GM12878 (cell line): ENCODE results near the gene DGKB. TPM values are rescaled to one million over a fixed set of nuclear protein-coding genes. Genes with fewer than 3 reads are reported as not detected.

ENCODE experiments used
- ATAC-seq: fragments of 200-7000 bp; cut with Tn5 transposase; 3 replicates; pipeline ENCODE4 v1.9.1; 2020; ENCODE audit warnings: mild to moderate bottlenecking, moderate library complexity
- BruUV-seq: library from RNA; stranded (reverse); fragments of 400-500 nt; replicated peaks from 2 replicates; lab custom pipeline; 2021; lab: Mats Ljungman, UMichigan
- CTCF ChIA-PET: fragments of 300-600 bp; sonication (Branson Sonifier 250); formaldehyde crosslinking; extraction: SDS; loops from one replicate; lab custom pipeline; 2021; ENCODE audit warnings: inconsistent platforms; lab: Yijun Ruan, JAX
- POLR2A ChIA-PET: fragments of 350-600 bp; formaldehyde crosslinking; extraction: SDS; loops from one replicate; lab custom pipeline; 2021; ENCODE audit warnings: inconsistent platforms; lab: Charles Lee
- RAD21 ChIA-PET: fragments of 300-600 bp; sonication (Branson Sonifier 250); formaldehyde crosslinking; loops from one replicate; lab custom pipeline; 2023; ENCODE audit warnings: antibody characterized with exemption; ENCODE audit not compliant: unreplicated experiment; lab: Charles Lee
- SMC1A ChIA-PET: fragments of 300-600 bp; sonication (Branson Sonifier 250); formaldehyde crosslinking; loops from one replicate; lab custom pipeline; 2023; ENCODE audit not compliant: unreplicated experiment, uncharacterized antibody; lab: Charles Lee
- DNase-seq: peaks from one replicate; pipeline ENCODE4 v3.0.0-alpha.2; 2011; ENCODE audit warnings: low read depth, low spot score
- FAIRE-seq: peaks from 3 replicates; lab custom pipeline; 2011; peaks lifted over from hg19 to GRCh38; lab: Jason Lieb, UNC
- H2AFZ ChIP-seq: 2 replicates; pipeline ENCODE4 v1.6.0; 2011; ENCODE audit warnings: low read depth, low read length, control low read depth; ENCODE audit not compliant: control insufficient read depth
- H3K27ac ChIP-seq: 2 replicates; pipeline ENCODE4 v1.5.1; 2011; ENCODE audit warnings: control low read depth; ENCODE audit not compliant: control insufficient read depth, insufficient read depth
- H3K27me3 ChIP-seq, 2 experiments: replicated peaks in 1 of 2; 2 replicates each; pipeline versions ENCODE4 v1.6.0 to v1.6.1; 2011; ENCODE audit warnings: low read length in 1 of 2; ENCODE audit not compliant: control insufficient read depth in 2 of 2, insufficient read depth in 2 of 2
- H3K36me3 ChIP-seq, 2 experiments: 2 replicates each; pipeline ENCODE4 v1.5.1; 2011; ENCODE audit warnings: low read length in 1 of 2; ENCODE audit not compliant: control insufficient read depth in 2 of 2, insufficient read depth in 2 of 2
- H3K4me1 ChIP-seq: 2 replicates; pipeline ENCODE4 v1.6.1; 2011; ENCODE audit warnings: mild to moderate bottlenecking, low read length, moderate library complexity, mixed read lengths; ENCODE audit not compliant: control insufficient read depth, insufficient read depth
- H3K4me2 ChIP-seq: 2 replicates; pipeline ENCODE4 v1.6.0; 2011; ENCODE audit warnings: control low read depth; ENCODE audit not compliant: control insufficient read depth, insufficient read depth
- H3K4me3 ChIP-seq: fragments of 200-600 bp; sonication (generic); 2 replicates; pipeline ENCODE4 v1.5.1; 2016
- H3K79me2 ChIP-seq: 2 replicates; pipeline ENCODE4 v1.6.0; 2011; ENCODE audit warnings: low read length; ENCODE audit not compliant: control insufficient read depth, insufficient read depth
- H3K9ac ChIP-seq: 2 replicates; pipeline ENCODE4 v1.8.0; 2011; ENCODE audit warnings: low read length, control low read depth, mixed read lengths; ENCODE audit not compliant: control insufficient read depth, insufficient read depth
- H3K9me3 ChIP-seq: replicated peaks from 3 replicates; pipeline ENCODE4 v1.5.1; 2011; ENCODE audit warnings: mild to moderate bottlenecking, low read length; ENCODE audit not compliant: control insufficient read depth, insufficient read depth
- H4K20me1 ChIP-seq: 2 replicates; pipeline ENCODE4 v1.6.0; 2011; ENCODE audit not compliant: control insufficient read depth, insufficient read depth
- FOXM1 ChIP-seq: IDR thresholded peaks from 2 replicates; pipeline ENCODE4 v1.6.1; 2012; ENCODE audit warnings: low read depth, mild to moderate bottlenecking, inconsistent platforms, low read length, moderate library complexity
- JUNB ChIP-seq: IDR thresholded peaks from 2 replicates; pipeline ENCODE4 v1.6.1; 2016; ENCODE audit warnings: antibody characterized with exemption, mild to moderate bottlenecking
- PAX5 ChIP-seq: IDR thresholded peaks from 2 replicates; pipeline ENCODE4 v1.6.1; 2011; ENCODE audit warnings: low read depth, low read length, borderline replicate concordance
- RUNX3 ChIP-seq: IDR thresholded peaks from 2 replicates; pipeline ENCODE4 v1.6.1; 2012; ENCODE audit warnings: low read length, inconsistent platforms
- SREBF2 ChIP-seq: IDR thresholded peaks from 2 replicates; pipeline ENCODE4 v1.6.1; 2012; ENCODE audit warnings: mild to moderate bottlenecking, low read length
- TARDBP ChIP-seq: IDR thresholded peaks from 2 replicates; pipeline ENCODE4 v1.6.1; 2016; ENCODE audit warnings: borderline replicate concordance
- ZNF207 ChIP-seq: fragments of 450-650 bp; IDR thresholded peaks from 2 replicates; pipeline ENCODE4 v1.6.1; 2014; ENCODE audit warnings: antibody characterized with exemption, mild to moderate bottlenecking, borderline replicate concordance
- ZNF274 ChIP-seq: IDR thresholded peaks from one replicate; pipeline ENCODE4 v1.8.0; 2011; ENCODE audit not compliant: insufficient read length, insufficient read depth
- ZZZ3 ChIP-seq: IDR thresholded peaks from 2 replicates; pipeline ENCODE4 v1.6.1; 2011; ENCODE audit warnings: low read depth; ENCODE audit not compliant: control insufficient read depth, insufficient read length
- WGBS: methylation state at CpG from one replicate; pipeline ENCODE4 v1.1.6; 2016; ENCODE audit warnings: low lambda C conversion rate; ENCODE audit not compliant: insufficient replicate concordance, insufficient coverage; ENCODE audit errors: missing lambda C conversion rate; 5-methylcytosine and 5-hydroxymethylcytosine counted together
- in situ Hi-C: fragments of 300-500 bp; cut with MboI; formaldehyde crosslinking; loops from 9 replicates; pipeline ENCODE4 v1.14.3; 2018; ENCODE audit warnings: mixed read lengths
- intact Hi-C: fragments of 100-400 bp; cut with micrococcal nuclease; formaldehyde crosslinking; loops from one replicate; pipeline ENCODE4 v1.14.2; 2022; ENCODE audit not compliant: unreplicated experiment
- polyA plus RNA-seq, 11 experiments: library from polyadenylated mRNA; depleted of rRNA in 4 of 11; unstranded in 6 of 11; stranded (reverse) in 5 of 11; fragments of >200 nt; fragmentation: Nextera tagmentation in 4 of 11; fragmentation: Illumina TruSeq in 1 of 11; extraction: Ambion mirVana in 4 of 11; extraction: Trizol in 1 of 11; gene quantifications; 1 replicate in 1 of 11; 2 replicates in 10 of 11; pipeline versions ENCODE4 v1.2.1 to v1.2.3, GENCODE V29; 2011 to 2016; ENCODE audit warnings: inconsistent platforms in 2 of 11, missing spikeins in 2 of 11, low read depth in 1 of 11
- total RNA-seq, 4 experiments: library from RNA; depleted of rRNA in 3 of 4; stranded (reverse); fragments of >200 nt in 3 of 4; fragmentation: Illumina TruSeq in 1 of 4; extraction: Trizol in 1 of 4; gene quantifications; 2 replicates each; pipeline versions ENCODE4 v1.2.1 to v1.2.3, GENCODE V29; 2013 to 2021
- TF ChIP-seq, protein P1 (sequence below): fragments of 450-650 bp; conservative IDR thresholded peaks from 2 replicates; pipeline ENCODE4 v1.6.1; 2017; ENCODE audit warnings: mild to moderate bottlenecking, moderate library complexity
- TF ChIP-seq, protein P2 (sequence below): fragments of 450-650 bp; IDR thresholded peaks from 2 replicates; pipeline ENCODE4 v1.6.1; 2018; ENCODE audit warnings: borderline replicate concordance, mild to moderate bottlenecking; ENCODE audit not compliant: partially characterized antibody
- TF ChIP-seq, protein P3 (sequence below): fragments of 450-650 bp; IDR thresholded peaks from 2 replicates; pipeline ENCODE4 v1.6.1; 2017; ENCODE audit warnings: antibody characterized with exemption, mild to moderate bottlenecking, moderate library complexity

Gene DGKB
- total and polyA plus RNA-seq, 10 of the 15 experiments (the other 5 are each of a cell fraction or from before 2014, with no cell fraction given) = 0.02 to 0.10 (median 0.04) TPM; not detected in 6

DNA sequence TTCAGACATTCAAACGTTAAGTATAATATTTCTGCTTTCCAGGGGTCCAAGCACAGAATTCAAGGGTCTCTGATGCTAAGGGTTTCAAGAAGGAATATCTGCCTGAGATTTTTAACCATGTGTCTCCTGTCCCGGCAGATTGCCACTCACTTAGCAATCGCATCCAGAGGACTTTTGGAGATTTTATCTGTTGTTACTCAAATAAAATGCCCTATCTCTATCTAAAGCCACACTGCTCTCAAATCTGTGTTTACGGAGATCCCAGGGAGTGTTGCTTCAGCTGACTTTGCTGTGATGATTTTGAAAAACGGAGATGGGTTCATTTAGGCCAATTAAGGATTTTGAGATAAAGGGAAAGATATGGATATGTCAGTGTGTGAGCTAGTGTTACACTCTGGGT, 359.9 kb downstream of the DGKB start:
- no peaks in the 10 kb centered on the region for H3K9me3 ChIP-seq
- H3K4me3 ChIP-seq = no peak overlapping the region
- no peak overlapping the region for H3K27ac ChIP-seq
- H3K79me2 ChIP-seq = no peaks in the 10 kb centered on the region
- no peaks in the 10 kb centered on the region for H3K4me1 ChIP-seq
- in situ Hi-C loops (no loop called here), intact Hi-C loops (no loop called here)
- no peak overlapping the region for H3K4me2 ChIP-seq
- DNase-seq = no peak
- H2AFZ ChIP-seq = no peak overlapping the region
- TF ChIP-seq JUNB (no peak), PAX5 (no peak), ZNF274 (no peak), RUNX3 (no peak), ZZZ3 (no peak), TARDBP (no peak), FOXM1 (no peak), ZNF207 (no peak), SREBF2 (no peak)
- TF ChIP-seq, protein P1, sequence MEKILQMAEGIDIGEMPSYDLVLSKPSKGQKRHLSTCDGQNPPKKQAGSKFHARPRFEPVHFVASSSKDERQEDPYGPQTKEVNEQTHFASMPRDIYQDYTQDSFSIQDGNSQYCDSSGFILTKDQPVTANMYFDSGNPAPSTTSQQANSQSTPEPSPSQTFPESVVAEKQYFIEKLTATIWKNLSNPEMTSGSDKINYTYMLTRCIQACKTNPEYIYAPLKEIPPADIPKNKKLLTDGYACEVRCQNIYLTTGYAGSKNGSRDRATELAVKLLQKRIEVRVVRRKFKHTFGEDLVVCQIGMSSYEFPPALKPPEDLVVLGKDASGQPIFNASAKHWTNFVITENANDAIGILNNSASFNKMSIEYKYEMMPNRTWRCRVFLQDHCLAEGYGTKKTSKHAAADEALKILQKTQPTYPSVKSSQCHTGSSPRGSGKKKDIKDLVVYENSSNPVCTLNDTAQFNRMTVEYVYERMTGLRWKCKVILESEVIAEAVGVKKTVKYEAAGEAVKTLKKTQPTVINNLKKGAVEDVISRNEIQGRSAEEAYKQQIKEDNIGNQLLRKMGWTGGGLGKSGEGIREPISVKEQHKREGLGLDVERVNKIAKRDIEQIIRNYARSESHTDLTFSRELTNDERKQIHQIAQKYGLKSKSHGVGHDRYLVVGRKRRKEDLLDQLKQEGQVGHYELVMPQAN = no peak
- TF ChIP-seq, protein P2, sequence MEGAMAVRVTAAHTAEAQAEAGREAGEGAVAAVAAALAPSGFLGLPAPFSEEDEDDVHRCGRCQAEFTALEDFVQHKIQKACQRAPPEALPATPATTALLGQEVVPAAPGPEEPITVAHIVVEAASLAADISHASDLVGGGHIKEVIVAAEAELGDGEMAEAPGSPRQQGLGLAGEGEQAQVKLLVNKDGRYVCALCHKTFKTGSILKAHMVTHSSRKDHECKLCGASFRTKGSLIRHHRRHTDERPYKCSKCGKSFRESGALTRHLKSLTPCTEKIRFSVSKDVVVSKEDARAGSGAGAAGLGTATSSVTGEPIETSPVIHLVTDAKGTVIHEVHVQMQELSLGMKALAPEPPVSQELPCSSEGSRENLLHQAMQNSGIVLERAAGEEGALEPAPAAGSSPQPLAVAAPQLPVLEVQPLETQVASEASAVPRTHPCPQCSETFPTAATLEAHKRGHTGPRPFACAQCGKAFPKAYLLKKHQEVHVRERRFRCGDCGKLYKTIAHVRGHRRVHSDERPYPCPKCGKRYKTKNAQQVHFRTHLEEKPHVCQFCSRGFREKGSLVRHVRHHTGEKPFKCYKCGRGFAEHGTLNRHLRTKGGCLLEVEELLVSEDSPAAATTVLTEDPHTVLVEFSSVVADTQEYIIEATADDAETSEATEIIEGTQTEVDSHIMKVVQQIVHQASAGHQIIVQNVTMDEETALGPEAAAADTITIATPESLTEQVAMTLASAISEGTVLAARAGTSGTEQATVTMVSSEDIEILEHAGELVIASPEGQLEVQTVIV = no peak
- TF ChIP-seq, protein P3, sequence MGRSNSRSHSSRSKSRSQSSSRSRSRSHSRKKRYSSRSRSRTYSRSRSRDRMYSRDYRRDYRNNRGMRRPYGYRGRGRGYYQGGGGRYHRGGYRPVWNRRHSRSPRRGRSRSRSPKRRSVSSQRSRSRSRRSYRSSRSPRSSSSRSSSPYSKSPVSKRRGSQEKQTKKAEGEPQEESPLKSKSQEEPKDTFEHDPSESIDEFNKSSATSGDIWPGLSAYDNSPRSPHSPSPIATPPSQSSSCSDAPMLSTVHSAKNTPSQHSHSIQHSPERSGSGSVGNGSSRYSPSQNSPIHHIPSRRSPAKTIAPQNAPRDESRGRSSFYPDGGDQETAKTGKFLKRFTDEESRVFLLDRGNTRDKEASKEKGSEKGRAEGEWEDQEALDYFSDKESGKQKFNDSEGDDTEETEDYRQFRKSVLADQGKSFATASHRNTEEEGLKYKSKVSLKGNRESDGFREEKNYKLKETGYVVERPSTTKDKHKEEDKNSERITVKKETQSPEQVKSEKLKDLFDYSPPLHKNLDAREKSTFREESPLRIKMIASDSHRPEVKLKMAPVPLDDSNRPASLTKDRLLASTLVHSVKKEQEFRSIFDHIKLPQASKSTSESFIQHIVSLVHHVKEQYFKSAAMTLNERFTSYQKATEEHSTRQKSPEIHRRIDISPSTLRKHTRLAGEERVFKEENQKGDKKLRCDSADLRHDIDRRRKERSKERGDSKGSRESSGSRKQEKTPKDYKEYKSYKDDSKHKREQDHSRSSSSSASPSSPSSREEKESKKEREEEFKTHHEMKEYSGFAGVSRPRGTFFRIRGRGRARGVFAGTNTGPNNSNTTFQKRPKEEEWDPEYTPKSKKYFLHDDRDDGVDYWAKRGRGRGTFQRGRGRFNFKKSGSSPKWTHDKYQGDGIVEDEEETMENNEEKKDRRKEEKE = no peak
- TF ChIP-seq, all 136 proteins: peak for 0
- FAIRE-seq (no peak), ATAC-seq (no peak)
- H3K9ac ChIP-seq = no peak overlapping the region
- no peaks in the 10 kb centered on the region for H4K20me1 ChIP-seq
- no TSS peak for BruUV-seq
- SMC1A ChIA-PET = interaction anchor here (0.7 kb wide), 1 partner anchor 1963 kb away, joined by 3 read pairs; no protein-coding TSS in a partner anchor
- no peaks in the 10 kb centered on the region for H3K36me3 ChIP-seq
- RAD21 ChIA-PET = no interaction called here
- 40% methylated on average over 5 of the region's 5 CpGs for WGBS
- CTCF ChIA-PET = interaction anchor here (0.6 to 1.1 kb wide), 2 partner anchors 24 to 149 kb away, joined by 3 read pairs; no protein-coding TSS in a partner anchor
- POLR2A ChIA-PET = interaction anchor here (0.6 kb wide), 1 partner anchor 131 kb away, joined by 3 read pairs; no protein-coding TSS in a partner anchor
- no peaks in the 10 kb centered on the region for H3K27me3 ChIP-seq
